DMS114 treated with DMSO at 0.1 percent for 48 hours (cell line): ENCODE data around the gene DNAJC8.

Source experiments
- DNase-seq: peaks from one replicate; lab custom pipeline; 2025; ENCODE audit not compliant: unreplicated experiment; lab: John Stamatoyannopoulos, UW

Gene DNAJC8

DNA sequence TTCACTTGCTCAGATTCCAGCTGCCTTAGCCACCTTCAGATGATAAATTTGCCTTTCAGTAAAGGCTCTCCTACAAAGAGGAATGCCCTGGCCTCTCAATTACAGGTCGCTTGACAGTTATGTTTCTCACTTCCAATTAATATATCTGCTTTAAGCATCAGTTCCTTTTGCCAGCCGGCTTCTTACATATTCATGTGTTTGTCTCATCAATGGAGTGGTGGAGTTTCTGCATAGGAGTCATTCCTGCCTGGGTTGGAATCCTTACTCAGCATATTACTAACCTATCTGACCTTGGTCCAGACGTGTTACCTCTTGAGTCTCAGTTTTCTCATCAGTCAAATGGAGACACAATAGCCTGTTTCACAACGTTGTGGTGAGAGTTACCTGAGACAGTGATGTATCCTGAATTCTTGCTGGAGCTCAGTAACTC is 17.1 kb upstream of the DNAJC8 start:
- no peak for DNase-seq

DNA sequence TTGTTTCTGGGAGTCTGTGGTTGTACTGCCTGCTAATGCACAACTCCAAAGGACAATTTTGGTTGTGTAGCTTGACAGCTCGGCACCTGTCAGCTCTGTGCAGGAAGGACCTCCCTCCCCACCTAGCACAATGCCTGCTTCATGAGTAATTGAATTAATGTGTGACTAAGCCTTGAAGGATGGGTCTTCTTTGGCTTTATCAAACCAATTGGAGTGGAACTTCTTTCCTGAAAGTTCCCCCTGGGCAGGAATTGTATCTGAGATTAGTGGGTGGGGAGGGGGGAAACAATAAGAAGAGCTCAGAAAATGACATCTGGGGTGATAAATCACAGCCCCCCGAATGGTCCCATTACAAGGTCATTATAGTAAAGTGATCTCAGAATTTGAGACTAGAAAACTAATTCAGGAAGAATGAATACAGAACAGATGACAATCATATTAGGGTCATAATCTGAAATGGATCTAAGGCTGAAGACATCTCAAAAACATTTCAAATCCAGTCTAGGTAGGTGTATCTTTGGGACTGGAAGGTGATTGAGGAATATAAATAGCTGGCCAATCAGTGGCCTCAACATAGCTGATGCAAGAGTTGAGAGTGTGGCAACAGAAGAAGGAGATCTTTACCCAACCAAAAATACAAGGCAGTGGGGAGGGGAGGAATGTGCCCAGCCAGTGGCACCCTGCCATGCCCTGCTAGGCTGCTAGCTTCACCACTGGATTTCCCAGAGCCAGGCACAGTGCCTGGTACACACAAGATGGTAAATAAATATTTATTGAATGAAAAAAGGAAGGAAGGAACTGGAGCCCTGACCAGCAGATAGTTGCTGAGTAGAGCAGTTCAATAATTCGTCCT is 16.4 kb upstream of the DNAJC8 start:
- DNase-seq, result peak; percentile 50

DNA sequence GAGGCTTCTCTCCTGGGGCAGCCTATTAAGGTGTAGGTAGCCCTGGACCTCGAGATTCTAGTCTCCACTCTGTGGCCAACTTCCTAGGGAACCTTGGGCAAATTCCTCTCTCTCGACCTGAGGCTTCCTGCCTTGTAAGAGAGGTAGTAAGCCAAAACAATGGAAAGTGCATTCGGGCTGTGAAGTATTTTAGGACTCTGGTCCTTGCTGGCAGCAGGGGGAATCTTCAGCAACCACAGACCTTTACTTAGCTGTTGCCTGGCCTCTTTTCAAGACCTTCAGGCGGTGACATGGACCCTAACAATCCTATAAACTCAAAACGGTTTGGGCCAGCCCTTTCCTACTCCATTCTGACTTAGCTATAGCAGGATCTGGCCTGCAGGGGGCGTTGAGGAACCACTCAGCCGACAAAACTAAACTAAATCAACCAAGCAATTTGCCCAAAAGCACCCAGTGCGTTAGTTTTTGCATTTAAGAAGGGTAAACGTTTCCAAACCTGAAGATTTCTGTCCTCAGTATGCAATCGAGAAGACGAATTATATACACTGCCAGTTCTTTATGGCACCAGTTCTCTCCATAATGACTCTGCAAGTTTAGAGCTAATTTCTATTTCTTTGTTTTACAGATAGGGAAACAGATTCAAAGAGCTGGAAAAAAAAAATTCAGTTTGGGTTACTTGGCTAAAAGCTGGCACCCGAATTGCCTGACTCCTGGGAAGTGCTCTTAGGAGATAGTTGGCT is 15.6 kb upstream of the DNAJC8 start:
- DNase-seq, result peak; percentile 76

DNA sequence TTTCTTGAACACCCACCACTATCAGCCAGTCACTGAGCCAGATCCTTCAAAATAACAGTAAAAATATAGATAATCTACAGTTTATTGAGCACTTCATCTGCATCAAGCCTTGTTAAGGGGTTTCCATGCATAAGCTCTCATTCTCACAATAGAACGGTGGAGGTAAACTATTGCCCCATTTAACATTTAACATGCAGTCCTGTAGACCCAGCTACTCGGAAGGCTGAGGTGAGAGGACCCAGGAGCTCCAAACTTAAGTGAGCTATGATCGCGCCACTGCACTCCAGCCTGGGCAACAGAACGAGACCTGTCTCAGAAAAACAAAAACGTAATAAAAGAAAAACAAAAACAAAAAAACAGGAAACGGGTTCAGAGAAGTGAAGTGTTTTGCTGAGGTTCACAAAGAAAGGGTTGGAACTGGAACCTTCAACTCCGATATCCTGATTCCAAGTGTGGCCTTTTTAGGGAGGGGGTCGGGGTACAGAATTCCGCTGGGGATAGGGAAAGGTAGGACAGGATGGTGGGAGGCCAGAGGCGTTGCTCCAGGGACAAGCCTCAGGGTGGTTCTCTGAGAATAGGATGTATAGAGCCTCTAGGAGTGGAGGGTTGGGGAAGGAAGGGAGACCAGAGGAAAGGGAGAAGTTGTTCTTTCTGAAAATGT is 14.9 kb upstream of the DNAJC8 start:
- DNase-seq, result no peak

DNA sequence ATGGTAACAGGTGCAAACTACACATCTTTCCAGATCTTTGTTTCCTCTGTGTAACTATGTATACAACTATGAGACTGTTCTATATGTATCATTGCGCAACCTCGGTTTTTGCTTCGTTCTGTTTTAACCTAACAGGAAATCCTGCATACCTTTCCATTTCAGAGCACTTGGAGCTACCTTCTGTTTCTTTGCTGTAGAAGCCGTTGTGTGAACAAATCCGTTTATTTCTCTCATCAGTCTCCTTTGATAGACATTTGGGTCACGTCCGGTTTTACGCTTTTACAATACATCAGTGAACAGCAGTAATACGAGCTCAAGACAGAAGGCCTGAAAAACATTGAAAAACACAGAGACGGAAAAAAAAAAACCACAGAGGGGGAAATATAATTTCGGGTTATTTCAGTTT is 13.6 kb upstream of the DNAJC8 start:
- DNase-seq, result no peak

DNA sequence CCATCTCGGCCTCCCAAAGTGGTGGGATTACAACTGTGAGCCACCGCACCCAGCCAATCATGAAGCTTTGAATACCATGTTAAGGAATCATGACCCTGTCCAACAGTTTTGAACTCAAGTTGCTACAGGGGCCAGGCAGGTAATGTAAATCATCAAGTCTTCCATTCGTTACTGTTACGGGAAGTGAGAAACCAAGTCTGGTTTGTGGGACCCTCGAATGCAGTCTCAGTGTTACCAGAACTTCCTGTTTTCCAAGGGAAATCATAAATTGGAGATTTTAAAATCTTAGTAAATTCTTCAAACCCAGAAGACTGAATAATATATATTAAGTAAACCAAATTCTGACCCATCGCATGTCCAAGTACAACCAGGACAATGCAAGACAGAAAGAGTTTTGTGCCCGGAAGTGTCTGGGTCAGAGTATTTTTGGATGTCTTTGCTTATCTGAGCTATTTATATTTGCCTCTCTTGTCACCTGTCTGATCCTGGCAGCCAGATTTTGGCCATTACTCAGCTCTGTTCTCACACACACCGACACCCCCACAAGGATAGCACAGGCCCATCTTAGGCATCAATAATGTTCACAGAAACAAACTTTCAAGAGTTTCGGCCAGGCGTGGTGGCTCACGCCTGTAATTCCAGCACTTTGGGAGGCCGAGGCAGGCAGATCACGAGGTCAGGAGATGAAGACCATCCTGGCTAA is 11.9 kb upstream of the DNAJC8 start:
- no peak for DNase-seq

DNA sequence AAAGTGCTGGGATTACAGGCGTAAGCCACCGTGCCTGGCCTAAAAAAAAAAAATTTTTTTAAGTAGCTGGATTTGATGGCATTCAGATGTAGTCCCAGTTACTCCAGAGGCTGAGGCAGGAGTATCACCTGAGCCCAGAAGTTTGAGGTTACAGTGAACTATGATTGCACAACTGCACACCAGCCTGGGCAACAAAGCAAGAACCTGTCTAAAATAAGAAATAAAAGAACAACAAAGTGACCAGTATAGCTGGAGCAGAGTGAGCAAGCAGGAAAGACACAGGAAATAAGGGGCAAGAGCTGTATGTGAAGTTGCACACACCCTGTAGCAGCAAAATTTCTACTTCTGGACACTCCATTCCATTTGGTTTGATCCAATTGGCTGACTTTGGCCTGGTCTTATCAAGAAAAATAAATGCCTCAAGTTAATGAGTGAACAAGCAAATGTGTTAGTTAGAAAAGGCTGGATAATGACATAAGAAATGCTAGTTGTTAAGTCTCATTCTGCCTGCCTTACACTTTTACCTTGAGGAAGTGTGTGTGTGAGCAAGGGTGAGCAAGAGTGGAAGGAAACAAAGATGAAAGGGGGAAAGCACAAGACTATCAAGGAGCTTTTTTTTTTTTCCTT is 11.0 kb upstream of the DNAJC8 start:
- no peak for DNase-seq

DNA sequence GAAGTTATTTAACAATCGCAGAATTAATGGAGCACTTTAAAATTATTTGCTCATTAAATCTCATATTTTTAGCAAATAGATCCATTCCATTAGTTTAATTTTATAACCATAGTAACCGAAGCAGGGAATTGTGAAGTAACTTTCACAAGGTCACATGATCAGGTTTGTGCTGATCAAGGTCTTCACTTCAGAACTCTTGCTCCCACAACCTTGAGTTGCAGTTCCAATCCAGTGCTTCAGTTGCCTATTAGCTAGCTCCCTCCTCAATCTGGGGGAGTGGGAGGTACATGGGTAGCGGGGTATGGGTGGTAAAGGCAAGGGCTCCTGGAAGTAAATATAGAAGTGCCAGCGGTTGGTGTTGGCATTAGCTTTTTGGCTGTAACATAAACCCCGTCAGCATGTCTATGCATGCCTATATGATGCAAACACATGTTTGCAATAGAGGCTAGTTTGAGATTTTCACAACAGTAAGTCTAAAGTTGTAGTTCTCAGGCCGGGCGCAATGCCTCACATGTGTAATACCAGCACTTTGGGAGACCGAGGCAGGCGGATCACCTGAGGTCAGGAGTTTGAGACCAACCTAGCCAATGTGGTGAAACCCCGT is 8.9 kb upstream of the DNAJC8 start:
- DNase-seq, result no peak

DNA sequence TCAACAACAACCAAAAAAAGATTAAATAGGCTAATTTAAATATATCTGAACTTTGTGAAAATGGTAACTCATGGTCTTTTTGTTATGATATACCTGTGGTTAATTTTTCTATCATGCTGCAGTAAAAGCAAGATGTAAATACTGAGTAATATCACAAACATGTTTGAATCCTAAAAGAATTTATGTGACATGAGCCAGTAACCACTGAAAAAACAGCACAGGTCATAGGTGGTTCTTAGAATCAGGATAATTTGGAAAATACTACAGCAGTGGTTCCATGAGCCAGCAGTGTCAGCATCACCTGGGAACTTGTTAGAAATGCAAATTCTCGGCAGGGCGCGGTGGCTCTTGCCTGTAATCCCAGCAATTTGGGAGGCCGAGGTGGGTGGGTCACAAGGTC is 7.2 kb upstream of the DNAJC8 start:
- DNase-seq, result no peak

DNA sequence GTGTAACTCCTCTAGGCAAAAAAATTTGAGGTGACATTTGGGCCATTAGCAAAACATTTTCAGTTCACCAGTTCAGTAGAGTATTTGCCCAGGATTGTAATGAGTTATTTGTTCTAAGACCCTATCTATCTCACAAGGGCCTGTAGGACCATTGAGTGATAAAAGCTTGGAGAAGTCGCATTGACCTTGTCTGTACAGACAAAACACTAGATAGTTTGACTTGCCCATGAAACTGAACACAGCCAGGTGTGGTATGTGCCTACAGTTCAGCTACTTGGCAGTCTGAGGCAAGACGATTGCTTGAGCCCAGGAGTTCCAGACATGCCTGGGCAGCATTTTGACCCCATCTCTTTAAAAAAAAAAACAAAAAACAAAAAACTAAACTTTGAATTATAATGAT is 6.2 kb upstream of the DNAJC8 start:
- DNase-seq, result no peak

DNA sequence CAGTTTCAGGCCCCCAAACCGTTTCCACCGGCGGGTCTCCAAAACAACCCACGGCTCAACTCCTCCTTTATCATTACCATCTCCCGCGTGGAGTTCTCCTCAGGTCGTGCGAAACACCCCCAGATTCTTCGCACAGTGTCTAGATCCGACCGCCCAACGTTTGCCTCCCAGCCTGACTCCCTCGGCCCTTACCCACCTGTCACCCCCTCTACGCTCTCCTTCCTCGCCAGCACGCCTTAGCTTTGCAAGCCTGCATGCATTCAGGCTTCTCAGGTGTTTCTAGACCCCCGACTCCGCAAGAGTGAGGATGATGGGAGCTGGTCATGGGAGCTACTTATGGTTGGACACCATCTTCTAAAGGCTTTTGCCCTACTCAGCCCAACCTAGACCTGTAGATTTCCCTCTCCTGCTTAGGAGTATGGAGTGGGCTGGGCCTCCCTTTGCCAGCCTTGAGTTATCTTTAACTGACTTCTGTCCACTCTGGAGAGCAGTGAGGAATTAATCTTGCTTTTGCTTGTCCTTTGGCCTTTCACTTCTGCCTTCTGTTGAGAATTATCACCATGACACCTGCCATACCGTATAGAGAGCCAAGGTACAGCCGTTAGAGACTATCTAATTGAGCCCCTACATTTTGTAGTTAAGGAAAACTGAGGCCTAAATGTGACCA is 4.0 kb upstream of the DNAJC8 start:
- no peak for DNase-seq

DNA sequence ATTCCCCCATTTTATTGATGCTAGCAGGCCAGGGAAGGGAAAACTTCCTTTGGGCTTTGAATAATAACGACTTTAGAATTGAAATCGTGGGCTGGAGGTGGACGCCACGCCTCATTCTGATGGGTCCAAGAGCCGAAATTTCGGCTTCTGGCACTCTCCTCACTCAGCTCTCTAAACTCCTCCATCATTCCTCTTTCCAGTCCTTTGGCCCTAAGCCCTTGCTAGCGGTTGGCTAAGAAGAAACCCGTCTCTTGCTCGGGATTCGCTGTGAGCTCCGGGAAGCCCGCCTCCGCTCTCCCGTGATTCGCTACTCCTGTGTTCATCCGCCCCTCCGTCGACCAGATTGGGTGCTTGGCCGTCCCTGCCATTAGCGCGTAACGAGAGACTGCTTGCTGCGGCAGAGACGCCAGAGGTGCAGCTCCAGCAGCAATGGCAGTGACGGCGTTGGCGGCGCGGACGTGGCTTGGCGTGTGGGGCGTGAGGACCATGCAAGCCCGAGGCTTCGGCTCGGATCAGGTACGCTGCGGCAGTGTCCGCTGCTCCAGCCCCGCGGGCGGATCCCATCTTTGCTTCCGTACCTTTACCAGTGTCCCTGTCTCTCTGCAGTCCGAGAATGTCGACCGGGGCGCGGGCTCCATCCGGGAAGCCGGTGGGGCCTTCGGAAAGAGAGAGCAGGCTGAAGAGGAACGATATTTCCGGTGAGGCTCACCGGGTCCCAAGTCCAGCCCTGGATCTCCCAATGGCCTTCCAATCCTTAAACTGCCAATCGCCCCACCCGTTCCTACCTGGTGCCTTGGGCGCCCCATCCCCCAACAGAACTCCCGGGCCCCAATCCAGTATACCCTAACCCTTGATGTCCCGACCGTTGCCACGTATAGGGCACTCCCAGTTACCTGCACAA is 3.2 kb upstream of the DNAJC8 start, which contains the start of gene ATP5IF1:
Gene ATP5IF1 (plus strand): TSS at position 370 of the 901 bp plus-strand sequence. CDS start 60 bp downstream, at position 430.
- DNase-seq, result peak; percentile 97

DNA sequence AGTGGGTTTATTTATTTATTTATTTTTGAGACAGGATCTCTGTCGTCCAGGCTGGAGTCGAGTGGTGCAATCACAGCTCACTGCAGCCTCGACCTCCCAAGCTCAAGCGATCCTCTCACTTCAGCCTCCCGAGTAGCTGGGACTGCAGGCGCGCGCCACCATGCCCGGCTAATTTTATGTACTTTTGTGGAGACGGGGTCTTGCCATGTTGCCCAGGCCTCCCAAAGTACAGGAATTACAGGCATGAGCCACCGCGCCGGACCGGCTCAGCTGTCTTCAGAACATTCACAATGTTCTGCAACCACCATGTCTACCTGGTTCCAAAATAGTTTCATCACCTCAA is 406 bp upstream of the DNAJC8 start:
- no peak for DNase-seq

DNA sequence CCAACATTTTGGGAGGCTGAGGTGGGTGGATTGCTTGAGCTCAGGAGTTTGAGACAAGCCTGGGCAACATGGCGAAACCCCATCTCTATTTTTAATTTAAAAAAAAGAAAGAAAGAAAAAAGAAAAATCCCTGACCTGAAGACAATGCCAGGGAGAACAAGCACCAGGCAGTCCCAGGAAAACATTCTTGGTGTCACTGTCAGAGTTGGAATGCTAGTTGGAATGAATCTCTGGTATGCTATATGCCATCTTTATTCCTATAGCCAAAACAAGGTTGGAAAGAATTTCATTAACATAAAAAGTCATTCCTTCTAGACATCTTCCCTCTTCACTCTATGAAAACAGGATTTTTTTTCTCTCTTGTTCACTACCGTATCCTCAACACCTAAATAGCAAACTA is 2.8 kb downstream of the DNAJC8 start:
- DNase-seq, result no peak

DNA sequence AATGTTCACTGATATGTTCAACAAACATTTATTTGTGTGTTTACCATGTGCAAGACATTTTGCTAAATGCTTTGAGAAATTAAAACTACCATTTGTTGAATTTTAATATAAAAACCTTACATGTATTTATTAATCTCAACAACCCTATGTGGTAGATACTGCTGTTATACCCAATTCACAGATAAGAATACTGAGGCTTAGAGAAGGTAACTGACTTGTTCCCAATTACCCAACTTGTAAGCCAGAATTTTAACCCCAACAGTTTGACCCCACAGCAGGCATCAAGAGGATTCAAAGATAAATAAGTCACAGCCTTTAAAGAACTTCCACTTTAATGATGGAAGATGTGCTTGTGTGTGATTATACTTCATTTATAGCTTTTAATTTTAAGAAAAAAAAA is 3.7 kb downstream of the DNAJC8 start:
- DNase-seq, result no peak

DNA sequence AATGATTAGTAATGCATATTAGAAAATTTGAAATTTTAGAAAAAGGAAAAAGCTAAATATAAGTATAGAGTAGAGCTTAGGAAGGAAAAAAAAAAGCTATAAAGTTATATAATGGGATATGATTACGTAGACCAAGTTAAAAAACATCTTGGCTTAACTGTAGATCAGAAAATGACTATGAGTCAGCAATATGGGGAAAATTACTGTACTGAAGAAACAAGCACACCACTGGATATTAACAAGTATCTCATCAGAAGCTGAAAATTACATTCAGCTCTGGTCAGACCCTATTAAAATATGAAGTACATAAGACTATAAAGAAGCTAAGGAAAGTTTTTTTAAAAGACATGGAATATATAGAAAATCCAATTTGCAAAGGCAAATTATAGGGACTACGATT is 19.5 kb downstream of the DNAJC8 start:
- no peak for DNase-seq

DNA sequence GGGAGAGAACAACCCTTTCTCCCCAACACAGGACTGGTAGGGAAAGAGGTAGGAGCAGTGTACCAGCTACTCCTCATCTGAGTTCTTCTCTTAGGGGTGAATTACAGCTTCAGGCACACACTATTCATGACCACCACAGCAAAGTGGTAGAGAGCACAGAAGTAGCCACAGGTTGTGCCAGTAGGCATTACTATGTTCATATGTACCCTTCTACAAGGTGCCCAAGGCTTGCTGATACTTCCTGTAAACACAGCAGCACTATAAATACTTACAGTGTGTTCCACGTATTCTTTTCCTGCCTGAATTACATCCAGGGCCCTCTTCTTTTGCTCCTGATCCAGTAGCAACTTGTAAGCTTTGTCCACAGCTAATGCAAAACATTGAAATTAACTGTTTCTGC is 23.1 kb downstream of the DNAJC8 start:
- DNase-seq, result no peak

DNA sequence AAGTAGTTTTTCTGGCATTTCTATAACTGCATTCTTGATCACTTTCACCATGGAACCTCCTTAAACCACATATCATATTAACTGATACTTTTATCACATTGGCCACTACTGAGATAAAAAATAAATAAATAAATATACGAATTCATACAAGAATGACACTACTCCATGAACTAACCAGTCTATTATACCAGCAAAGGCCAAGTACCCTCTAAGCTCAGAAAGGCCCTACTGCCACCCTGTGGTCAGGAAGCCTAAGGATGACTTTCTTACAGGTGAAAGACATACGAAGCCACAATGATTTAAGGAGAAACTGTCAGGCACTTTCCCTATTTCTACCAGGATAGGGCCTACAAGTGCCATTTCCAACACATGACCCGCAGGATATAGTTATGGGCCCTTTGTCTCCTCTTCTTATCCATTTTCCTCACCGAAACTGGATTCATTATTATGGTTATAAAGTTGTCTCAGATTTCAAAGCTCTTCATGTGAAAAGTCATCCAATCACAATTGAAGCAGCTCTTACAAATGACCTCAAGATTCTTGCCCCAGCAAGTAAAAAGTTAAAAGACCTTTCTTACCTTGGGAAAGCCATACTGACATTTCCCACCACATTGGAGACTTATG is 23.9 kb downstream of the DNAJC8 start:
- peak; percentile 47 for DNase-seq
